ENCODE data around the gene EXOC2.

EXOC2 gene

DNA sequence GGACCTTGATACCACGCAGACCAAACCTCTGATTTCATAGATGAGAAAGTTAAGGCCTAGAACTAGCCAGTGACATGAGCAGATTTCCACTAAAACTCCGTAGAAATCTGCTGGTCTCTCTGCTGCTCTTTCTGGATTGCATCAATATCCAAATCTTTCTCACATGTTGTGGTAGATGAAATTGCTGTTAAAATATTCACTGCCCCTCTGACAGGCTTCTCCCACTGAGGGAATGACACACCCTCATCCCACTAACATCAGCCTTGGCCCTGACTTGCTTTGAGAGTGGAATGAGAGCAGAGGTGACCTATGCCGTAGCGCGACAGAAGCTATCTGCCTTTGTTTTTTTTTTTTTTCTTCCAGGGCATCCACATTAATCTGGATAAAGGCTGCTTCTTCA lies 20.4 kb upstream of the EXOC2 start:
- no peak overlapping the region for H3K4me3 ChIP-seq (ENCODE audit: low read depth, low read length)

DNA sequence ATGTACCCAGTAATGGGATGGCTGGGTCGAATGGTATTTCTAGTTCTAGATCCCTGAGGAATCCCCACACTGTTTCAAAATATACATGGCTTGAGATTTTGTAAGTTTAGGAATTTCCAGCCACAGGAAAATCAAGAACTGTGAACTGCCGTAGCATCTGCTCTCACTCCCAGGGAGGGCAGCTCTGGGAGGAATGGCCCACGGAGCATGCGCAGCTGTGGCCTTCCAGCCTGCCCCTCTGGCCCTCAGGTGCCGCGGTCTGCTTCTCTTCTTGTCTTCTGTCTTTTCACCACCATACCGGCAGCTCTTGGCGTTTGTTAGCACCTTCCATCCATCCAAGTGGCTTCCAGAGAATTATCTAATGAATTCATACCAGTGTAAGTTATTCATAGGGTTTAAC lies 19.9 kb upstream of the EXOC2 start:
- TF ChIP-seq, protein P1, sequence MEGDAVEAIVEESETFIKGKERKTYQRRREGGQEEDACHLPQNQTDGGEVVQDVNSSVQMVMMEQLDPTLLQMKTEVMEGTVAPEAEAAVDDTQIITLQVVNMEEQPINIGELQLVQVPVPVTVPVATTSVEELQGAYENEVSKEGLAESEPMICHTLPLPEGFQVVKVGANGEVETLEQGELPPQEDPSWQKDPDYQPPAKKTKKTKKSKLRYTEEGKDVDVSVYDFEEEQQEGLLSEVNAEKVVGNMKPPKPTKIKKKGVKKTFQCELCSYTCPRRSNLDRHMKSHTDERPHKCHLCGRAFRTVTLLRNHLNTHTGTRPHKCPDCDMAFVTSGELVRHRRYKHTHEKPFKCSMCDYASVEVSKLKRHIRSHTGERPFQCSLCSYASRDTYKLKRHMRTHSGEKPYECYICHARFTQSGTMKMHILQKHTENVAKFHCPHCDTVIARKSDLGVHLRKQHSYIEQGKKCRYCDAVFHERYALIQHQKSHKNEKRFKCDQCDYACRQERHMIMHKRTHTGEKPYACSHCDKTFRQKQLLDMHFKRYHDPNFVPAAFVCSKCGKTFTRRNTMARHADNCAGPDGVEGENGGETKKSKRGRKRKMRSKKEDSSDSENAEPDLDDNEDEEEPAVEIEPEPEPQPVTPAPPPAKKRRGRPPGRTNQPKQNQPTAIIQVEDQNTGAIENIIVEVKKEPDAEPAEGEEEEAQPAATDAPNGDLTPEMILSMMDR (IDR thresholded peaks at IDR 0.05): no peak
- Histone ChIP-seq H3K4me3 (ENCODE audit: low read depth, low read length) (no peak overlapping the region), H3K4me1 (no peaks in the 10 kb centered on the region), H3K4me2 (ENCODE audit: low read length) (no peak overlapping the region), H3K9ac (no peak overlapping the region), H3K79me2 (no peaks in the 10 kb centered on the region), H2AFZ (no peak overlapping the region), H3K27me3 (ENCODE audit: control insufficient read depth, insufficient read depth, low read length) (no peaks in the 10 kb centered on the region), H3K27ac (no peak overlapping the region), H3K9me3 (ENCODE audit: control insufficient read depth, low read length) (no peaks in the 10 kb centered on the region), H3K36me3 (ENCODE audit: control insufficient read depth, insufficient read depth, low read length) (no peaks in the 10 kb centered on the region)

More for the DNA sequence above, 20.4 kb upstream of the EXOC2 start:
- Histone ChIP-seq H3K9me3 (ENCODE audit: control insufficient read depth, low read length) (no peaks in the 10 kb centered on the region), H3K36me3 (ENCODE audit: control insufficient read depth, insufficient read depth, low read length) (no peaks in the 10 kb centered on the region), H3K27ac (no peak overlapping the region), H3K4me1 (no peaks in the 10 kb centered on the region), H3K79me2 (no peaks in the 10 kb centered on the region), H3K9ac (no peak overlapping the region), H3K27me3 (ENCODE audit: control insufficient read depth, insufficient read depth, low read length) (no peaks in the 10 kb centered on the region), H2AFZ (no peak overlapping the region), H3K4me2 (ENCODE audit: low read length) (no peak overlapping the region)
- TF ChIP-seq, protein P1 (IDR thresholded peaks at IDR 0.05): no peak

DNA sequence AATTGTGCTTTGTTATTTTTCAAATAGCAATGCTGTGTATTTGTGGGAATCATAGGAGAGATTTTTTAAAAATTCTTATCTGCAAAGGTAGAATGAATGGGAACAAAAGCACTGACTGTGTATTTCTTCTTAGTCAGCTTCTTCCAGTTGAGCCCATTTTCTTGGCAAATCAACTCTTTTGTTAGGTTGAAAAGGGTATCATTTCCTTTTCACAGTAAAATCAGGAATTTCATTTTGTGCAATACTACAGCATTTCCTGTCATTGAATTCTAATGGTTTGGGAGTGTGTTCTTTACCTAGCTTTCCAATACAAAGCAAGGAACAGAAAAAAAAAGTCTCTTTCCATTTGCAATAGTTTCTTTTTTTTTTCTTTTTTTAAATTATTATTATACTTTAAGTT lies 19.0 kb upstream of the EXOC2 start:
- Histone ChIP-seq H3K4me1 (no peaks in the 10 kb centered on the region), H3K4me2 (ENCODE audit: low read length) (no peak overlapping the region), H3K79me2 (no peaks in the 10 kb centered on the region), H3K4me3 (ENCODE audit: low read depth, low read length) (no peak overlapping the region), H3K9ac (no peak overlapping the region), H3K27ac (peak overlapping the region; percentile 76), H3K27me3 (ENCODE audit: control insufficient read depth, insufficient read depth, low read length) (no peaks in the 10 kb centered on the region), H3K36me3 (ENCODE audit: control insufficient read depth, insufficient read depth, low read length) (no peaks in the 10 kb centered on the region), H2AFZ (peak overlapping the region; percentile 89), H3K9me3 (ENCODE audit: control insufficient read depth, low read length) (no peaks in the 10 kb centered on the region)
- TF ChIP-seq, protein P1 (IDR thresholded peaks at IDR 0.05): no peak

DNA sequence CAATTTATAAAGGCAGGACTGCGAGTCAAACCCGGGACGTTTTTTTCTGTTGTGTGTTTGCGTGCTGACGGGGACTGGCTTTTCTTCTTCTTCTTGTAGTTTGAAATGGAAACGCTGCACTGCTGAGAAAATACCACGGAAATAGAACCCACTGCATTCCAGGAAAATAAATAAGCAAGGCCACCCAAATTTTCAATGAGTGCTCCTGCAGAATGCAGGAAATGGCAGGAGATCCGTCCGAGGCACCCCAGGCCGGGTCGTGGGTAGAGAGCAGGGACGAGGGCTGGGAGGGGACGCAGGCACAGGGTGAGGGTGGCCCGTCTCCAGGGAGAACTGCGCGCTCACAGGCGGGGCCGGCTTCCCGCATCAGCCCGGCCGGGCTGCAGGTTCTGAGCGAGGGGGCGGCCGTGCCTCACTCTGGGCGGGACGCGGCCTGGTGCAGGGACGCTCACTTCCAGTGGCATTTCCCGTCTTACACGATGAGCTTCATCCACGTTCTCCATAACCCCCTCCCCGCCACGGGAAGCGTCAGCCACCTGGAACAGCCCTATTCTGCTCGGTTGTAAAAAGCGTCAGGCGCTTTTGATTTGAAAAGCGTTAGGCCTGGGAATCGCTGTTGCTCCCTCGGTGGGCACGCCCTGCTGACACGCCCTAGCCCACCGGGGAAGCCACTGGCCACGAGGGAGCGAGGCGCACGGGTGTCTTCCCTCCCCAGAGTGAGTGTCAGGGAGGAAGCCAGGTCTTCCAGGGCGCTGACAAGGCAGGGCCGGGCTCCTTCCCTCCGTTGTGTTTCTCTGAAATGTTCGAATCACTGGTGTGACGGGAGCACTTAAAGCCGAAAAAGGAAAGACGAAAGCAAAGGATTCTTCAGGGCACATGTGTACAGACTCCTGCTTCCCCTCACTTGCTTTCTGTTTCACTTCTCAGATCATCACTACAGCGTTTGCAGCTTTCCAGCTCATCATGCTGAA lies 17.9 kb upstream of the EXOC2 start:
- Histone ChIP-seq H3K79me2 (no peaks in the 10 kb centered on the region), H3K27me3 (ENCODE audit: control insufficient read depth, insufficient read depth, low read length) (no peaks in the 10 kb centered on the region), H3K4me2 (ENCODE audit: low read length) (peak overlapping the region; percentile 75), H2AFZ (peak overlapping the region; percentile 89), H3K36me3 (ENCODE audit: control insufficient read depth, insufficient read depth, low read length) (no peaks in the 10 kb centered on the region), H3K4me3 (ENCODE audit: low read depth, low read length) (peak overlapping the region; percentile 43), H3K9ac (no peak overlapping the region), H3K4me1 (no peaks in the 10 kb centered on the region), H3K27ac (peak overlapping the region; percentile 76), H3K9me3 (ENCODE audit: control insufficient read depth, low read length) (no peaks in the 10 kb centered on the region)
- TF ChIP-seq, protein P1 (IDR thresholded peaks at IDR 0.05): no peak

All from parathyroid adenoma (tissue), 2 donors.